Measurements from ENCODE around the gene CDK5. TPM values are rescaled to one million over a fixed set of nuclear protein-coding genes. Genes with fewer than 3 reads are reported as not detected.
"Not testable (repeated sequence)": the region's sequence is repeated elsewhere in the genome, so short reads cannot be mapped to it uniquely, and the experiment has no call there.

The CDK5 gene
- total RNA-seq, 1 experiment from 2014 or later, result 36.9 TPM

DNA sequence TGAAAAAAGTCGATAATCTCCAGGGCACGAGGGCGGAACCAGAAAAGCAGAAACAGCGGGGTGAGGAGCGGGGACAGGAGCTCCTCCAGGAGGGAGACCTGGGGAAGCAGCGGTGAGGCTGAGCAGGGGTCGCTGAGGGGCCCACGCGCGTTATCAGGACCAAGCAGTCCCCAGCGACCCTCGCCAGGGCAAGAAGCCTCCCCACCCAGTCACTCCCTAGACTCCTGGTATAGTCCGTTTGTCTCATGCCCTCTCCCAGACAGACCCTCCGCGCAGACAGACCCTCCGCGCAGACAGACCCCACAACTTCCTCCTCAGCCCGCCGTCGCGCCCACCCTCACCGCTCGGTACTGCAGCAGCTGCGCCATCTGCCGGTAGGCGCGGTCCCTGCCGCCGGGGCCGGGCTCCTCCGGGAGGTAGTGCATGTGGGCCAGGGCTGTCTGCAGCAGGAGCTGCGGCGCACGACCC lies 39.7 kb downstream of the CDK5 start:
- no peaks in the 10 kb centered on the region for H3K36me3 ChIP-seq (replicated peaks; ENCODE audit: control insufficient read depth, insufficient read depth, low read length)
- peak; percentile 96 for DNase-seq
- peaks cover 47% of the 10 kb centered on the region for H3K27me3 ChIP-seq (ENCODE audit: control insufficient read depth, insufficient read depth, low read length)
- peak overlapping the region; percentile 28 for H3K4me3 ChIP-seq (ENCODE audit: insufficient read depth, low read depth, low read length)

DNA sequence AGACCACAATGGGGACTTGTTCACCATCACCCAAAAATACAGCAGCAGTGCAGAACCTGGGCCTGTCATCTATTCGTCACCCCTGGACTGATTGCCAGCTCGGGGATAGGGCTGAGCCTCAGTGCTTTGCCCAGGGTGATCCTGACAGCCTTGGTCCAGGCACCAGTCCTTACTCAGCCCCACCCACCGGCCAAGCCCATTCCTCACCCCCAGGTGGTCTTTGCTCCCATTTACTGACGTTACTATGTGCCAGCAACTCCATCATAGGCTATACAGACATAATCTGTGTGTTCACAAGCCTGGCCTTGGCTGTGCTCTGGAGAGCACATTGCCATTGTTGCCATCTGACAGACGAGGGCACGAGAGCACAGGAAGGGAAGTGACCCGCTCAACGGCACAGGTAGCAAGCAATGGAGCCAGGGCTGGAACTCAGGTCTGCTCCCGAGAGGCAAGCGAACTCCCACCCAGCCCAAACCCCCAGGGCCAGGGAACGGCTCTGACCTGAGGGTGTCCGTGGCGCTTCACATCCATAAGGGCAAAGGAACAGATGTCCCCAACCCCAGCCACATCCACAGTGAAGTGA lies 40.2 kb downstream of the CDK5 start:
- Histone ChIP-seq H3K36me3 (replicated peaks; ENCODE audit: control insufficient read depth, insufficient read depth, low read length) (no peaks in the 10 kb centered on the region), H3K4me3 (ENCODE audit: insufficient read depth, low read depth, low read length) (no peak overlapping the region), H3K27me3 (ENCODE audit: control insufficient read depth, insufficient read depth, low read length) (peaks cover 47% of the 10 kb centered on the region)
- DNase-seq, result no peak

- H3K36me3 ChIP-seq (replicated peaks; ENCODE audit: control insufficient read depth, insufficient read depth, low read length), result no peaks in the 10 kb centered on the region
- H3K27me3 ChIP-seq (ENCODE audit: control insufficient read depth, insufficient read depth, low read length), result peaks cover 47% of the 10 kb centered on the region
- DNase-seq, result no peak
- H3K4me3 ChIP-seq (ENCODE audit: insufficient read depth, low read depth, low read length), result no peak overlapping the region
Measured at GRCh38 chr7:151016942-151017341, 40.8 kb downstream of the CDK5 start.

GRCh38 chr7:151016505-151016904 lies 41.2 kb downstream of the CDK5 start:
- Histone ChIP-seq H3K27me3 (ENCODE audit: control insufficient read depth, insufficient read depth, low read length) (peaks cover 47% of the 10 kb centered on the region), H3K4me3 (ENCODE audit: insufficient read depth, low read depth, low read length) (no peak overlapping the region), H3K36me3 (replicated peaks; ENCODE audit: control insufficient read depth, insufficient read depth, low read length) (no peaks in the 10 kb centered on the region)
- no peak for DNase-seq

- peaks cover 47% of the 10 kb centered on the region for H3K27me3 ChIP-seq (ENCODE audit: control insufficient read depth, insufficient read depth, low read length)
- DNase-seq, result no peak
- H3K36me3 ChIP-seq (replicated peaks; ENCODE audit: control insufficient read depth, insufficient read depth, low read length), result no peaks in the 10 kb centered on the region
Measured at GRCh38 chr7:151015967-151016366, 41.7 kb downstream of the CDK5 start.

DNA sequence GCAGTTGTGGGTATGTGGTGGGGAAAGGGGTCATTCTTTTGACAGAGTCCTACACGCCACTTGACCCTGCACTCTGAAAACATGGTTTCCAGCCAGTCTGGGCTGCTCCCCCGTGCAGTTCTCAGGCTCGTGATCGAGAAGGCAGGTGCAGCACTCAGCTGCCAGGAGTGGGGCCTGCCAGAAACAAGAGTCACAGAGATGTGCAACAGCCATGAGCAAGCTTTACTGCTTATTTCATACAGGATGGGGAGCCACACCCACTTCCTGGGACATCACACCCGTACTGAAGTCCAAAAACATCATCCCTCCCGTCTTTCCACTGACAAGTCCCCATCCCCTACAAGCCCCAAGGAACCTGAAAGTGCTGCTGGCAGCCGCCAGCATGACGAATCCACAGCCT lies 42.7 kb downstream of the CDK5 start:
- H3K27me3 ChIP-seq (ENCODE audit: control insufficient read depth, insufficient read depth, low read length), result peaks cover 37% of the 10 kb centered on the region
- DNase-seq, result no peak
- H3K4me3 ChIP-seq (ENCODE audit: insufficient read depth, low read depth, low read length), result no peak overlapping the region
- H3K36me3 ChIP-seq (replicated peaks; ENCODE audit: control insufficient read depth, insufficient read depth, low read length), result no peaks in the 10 kb centered on the region

More at GRCh38 chr7:151015967-151016366, 41.7 kb downstream of the CDK5 start:
- H3K4me3 ChIP-seq (ENCODE audit: insufficient read depth, low read depth, low read length), result no peak overlapping the region

- peaks cover 27% of the 10 kb centered on the region for H3K27me3 ChIP-seq (ENCODE audit: control insufficient read depth, insufficient read depth, low read length)
- DNase-seq, result peak; percentile 96
- peak overlapping the region; percentile 60 for H3K4me3 ChIP-seq (ENCODE audit: insufficient read depth, low read depth, low read length)
- no peaks in the 10 kb centered on the region for H3K36me3 ChIP-seq (replicated peaks; ENCODE audit: control insufficient read depth, insufficient read depth, low read length)
Measured at GRCh38 chr7:151013733-151014497, 43.8 kb downstream of the CDK5 start.

GRCh38 chr7:151013356-151013732 lies 44.4 kb downstream of the CDK5 start:
- H3K27me3 ChIP-seq (ENCODE audit: control insufficient read depth, insufficient read depth, low read length), result peaks cover 21% of the 10 kb centered on the region
- DNase-seq, result no peak
- no peaks in the 10 kb centered on the region for H3K36me3 ChIP-seq (replicated peaks; ENCODE audit: control insufficient read depth, insufficient read depth, low read length)
- peak overlapping the region; percentile 60 for H3K4me3 ChIP-seq (ENCODE audit: insufficient read depth, low read depth, low read length)

DNA sequence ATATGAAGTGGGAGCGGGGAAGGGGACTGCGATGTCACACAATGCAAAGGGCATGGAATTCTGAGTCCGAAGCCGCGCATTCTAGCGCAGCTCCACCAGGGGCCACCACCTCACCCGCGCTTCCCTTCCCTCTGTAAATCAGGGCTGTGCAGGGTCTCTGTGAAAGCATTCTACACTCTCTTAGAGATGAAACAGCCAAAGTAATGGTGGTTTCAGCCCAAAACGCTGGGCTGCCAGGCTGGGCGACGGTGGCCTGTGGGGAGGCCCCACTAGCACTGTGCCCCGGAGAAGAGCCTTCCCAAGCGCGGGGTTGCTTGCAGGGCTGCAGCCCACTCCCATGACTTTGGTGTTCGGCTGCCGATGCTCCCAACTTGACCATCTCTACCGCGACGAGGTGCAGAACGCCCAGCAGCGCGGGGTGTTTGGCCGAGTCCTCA lies 44.8 kb downstream of the CDK5 start:
- no peaks in the 10 kb centered on the region for H3K36me3 ChIP-seq (replicated peaks; ENCODE audit: control insufficient read depth, insufficient read depth, low read length)
- H3K4me3 ChIP-seq (ENCODE audit: insufficient read depth, low read depth, low read length), result peak overlapping the region; percentile 60
- peak; percentile 92 for DNase-seq
- H3K27me3 ChIP-seq (ENCODE audit: control insufficient read depth, insufficient read depth, low read length), result peaks cover 18% of the 10 kb centered on the region

- Histone ChIP-seq H3K27me3 (ENCODE audit: control insufficient read depth, insufficient read depth, low read length) (peaks cover 10% of the 10 kb centered on the region), H3K36me3 (replicated peaks; ENCODE audit: control insufficient read depth, insufficient read depth, low read length) (no peaks in the 10 kb centered on the region), H3K4me3 (ENCODE audit: insufficient read depth, low read depth, low read length) (no peak overlapping the region)
- no peak for DNase-seq
Measured at GRCh38 chr7:151012031-151012692, 45.5 kb downstream of the CDK5 start.

DNA sequence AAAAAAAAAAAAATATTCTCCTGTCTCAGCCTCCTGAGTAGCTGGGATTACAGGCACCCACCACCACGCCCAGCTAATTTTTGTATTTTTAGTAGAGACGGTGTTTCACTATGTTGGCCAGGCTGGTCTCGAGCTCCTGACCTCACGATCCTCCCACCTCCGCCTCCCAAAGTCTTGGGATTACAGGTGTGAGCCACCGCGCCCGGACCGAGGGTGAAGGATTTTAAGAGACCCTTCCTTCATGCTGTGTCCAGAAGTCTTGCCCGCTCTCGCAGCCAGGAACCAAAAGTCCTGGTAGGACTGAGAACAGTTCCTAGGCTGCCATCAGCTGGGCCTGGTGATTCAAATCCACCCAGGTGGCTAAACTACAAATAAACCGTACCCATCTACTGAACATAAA lies 46.1 kb downstream of the CDK5 start:
- H3K36me3 ChIP-seq (replicated peaks; ENCODE audit: control insufficient read depth, insufficient read depth, low read length); H3K4me3 ChIP-seq (ENCODE audit: insufficient read depth, low read depth, low read length); DNase-seq; H3K27me3 ChIP-seq (ENCODE audit: control insufficient read depth, insufficient read depth, low read length): not testable (repeated sequence)

DNA sequence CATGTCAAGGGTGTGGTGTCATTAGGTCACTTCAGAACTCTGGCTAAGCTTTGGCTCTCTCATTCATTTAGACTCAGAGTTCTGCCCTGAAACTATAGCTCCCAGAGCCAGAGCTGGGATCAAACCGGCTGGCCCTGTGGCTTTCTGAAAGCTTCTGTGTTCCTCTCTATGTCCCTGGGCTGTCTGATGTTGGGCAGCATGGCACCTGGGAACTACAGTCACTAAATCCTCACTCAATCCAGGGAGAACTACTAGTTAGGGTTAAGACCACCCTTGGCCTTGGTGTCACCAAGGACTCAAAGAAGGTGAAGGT lies 46.6 kb downstream of the CDK5 start:
- Histone ChIP-seq H3K36me3 (replicated peaks; ENCODE audit: control insufficient read depth, insufficient read depth, low read length) (no peaks in the 10 kb centered on the region), H3K27me3 (ENCODE audit: control insufficient read depth, insufficient read depth, low read length) (peaks cover 6% of the 10 kb centered on the region; the same call in 1 of the 2 replicates), H3K4me3 (ENCODE audit: insufficient read depth, low read depth, low read length) (no peak overlapping the region)
- no peak for DNase-seq

DNA sequence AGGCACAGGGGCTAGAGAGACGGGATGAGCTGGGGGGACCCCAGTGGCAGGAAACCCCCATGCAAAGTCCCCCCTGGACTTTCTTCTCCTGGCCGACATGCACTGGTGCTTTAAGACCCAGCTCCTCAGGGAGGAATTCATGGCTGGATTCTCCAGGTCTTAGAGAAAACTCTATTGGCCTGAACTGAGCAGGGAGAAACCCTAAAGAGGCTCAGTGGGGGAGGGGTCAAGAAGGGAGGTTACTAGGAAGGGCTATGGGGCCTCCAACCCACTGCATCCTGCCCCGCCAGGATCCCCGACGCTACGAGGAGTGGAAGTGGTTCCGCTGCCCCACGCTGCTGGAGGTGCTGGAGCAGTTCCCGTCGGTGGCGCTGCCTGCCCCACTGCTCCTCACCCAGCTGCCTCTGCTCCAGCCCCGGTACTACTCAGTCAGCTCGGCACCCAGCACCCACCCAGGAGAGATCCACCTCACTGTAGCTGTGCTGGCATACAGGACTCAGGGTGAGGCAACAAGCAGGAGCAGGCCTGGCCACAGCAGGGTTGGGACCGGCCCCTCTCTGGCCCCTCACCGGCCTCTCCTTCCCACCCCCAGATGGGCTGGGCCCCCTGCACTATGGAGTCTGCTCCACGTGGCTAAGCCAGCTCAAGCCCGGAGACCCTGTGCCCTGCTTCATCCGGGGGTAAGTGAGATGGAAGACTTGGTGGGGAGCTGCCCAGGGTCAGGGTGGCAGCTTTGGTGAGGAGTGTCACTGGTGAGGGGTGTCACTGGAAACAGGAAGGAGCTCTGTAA lies 47.2 kb downstream of the CDK5 start:
- Histone ChIP-seq H3K27me3 (ENCODE audit: control insufficient read depth, insufficient read depth, low read length) (peaks cover 4% of the 10 kb centered on the region; the same call in 1 of the 2 replicates), H3K4me3 (ENCODE audit: insufficient read depth, low read depth, low read length) (peak overlapping the region; percentile 26), H3K36me3 (replicated peaks; ENCODE audit: control insufficient read depth, insufficient read depth, low read length) (no peaks in the 10 kb centered on the region)
- DNase-seq, result peak; percentile 81

DNA sequence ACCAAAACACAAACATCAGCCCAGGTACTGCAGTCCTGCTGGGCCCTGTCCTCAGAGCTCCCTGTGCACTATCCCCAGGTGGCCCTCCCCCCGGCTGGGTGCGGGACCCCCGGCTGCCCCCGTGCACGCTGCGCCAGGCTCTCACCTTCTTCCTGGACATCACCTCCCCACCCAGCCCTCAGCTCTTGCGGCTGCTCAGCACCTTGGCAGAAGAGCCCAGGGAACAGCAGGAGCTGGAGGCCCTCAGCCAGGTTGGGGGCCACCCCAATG lies 47.7 kb downstream of the CDK5 start:
- Histone ChIP-seq H3K4me3 (ENCODE audit: insufficient read depth, low read depth, low read length) (no peak overlapping the region), H3K36me3 (replicated peaks; ENCODE audit: control insufficient read depth, insufficient read depth, low read length) (no peaks in the 10 kb centered on the region), H3K27me3 (ENCODE audit: control insufficient read depth, insufficient read depth, low read length) (peaks cover 3% of the 10 kb centered on the region; the same call in 1 of the 2 replicates)
- DNase-seq, result no peak
